ENCODE results near the gene VSTM4. TPM values are rescaled to one million over a fixed set of nuclear protein-coding genes. Genes with fewer than 3 reads are reported as not detected.

Gene VSTM4
- total and polyA plus RNA-seq, 2 donors (not counting 1 experiment from before 2014, with no cell fraction given): not detected

GRCh38 chr10:49152037-49152436, 36.7 kb upstream of the VSTM4 start:
- H4K20me1 ChIP-seq (ENCODE audit: control insufficient read depth, insufficient read depth, low read length, poor library complexity, severe bottlenecking): no peaks in the 10 kb centered on the region
- DNase-seq (no peak), ATAC-seq (ENCODE audit: low read depth) (no peak)
- peaks cover 23% of the 10 kb centered on the region for H3K27me3 Mint-ChIP-seq
- no peak overlapping the region for H3K4me3 Mint-ChIP-seq
- no peak overlapping the region for H3K27ac ChIP-seq (ENCODE audit: low read length in 2 of 2)
- ChIA-PET POLR2A (interaction anchor here (0.7 kb wide), 1 partner anchor 142 kb away, joined by 3 read pairs; no protein-coding TSS in a partner anchor), CTCF (interaction anchor here (0.7 to 1.0 kb wide), 2 partner anchors 12 to 125 kb away, joined by 3 read pairs; no protein-coding TSS in a partner anchor)
- H3K4me1 ChIP-seq (ENCODE audit: control insufficient read depth in 2 of 2, insufficient read depth in 2 of 2, low read length in 2 of 2): no peaks in the 10 kb centered on the region
- no peaks in the 10 kb centered on the region for H3K79me2 ChIP-seq (ENCODE audit: control insufficient read depth, insufficient read depth, low read length)
- H3K9me3 Mint-ChIP-seq (ENCODE audit: insufficient read depth): peaks cover 5% of the 10 kb centered on the region
- no peak overlapping the region for H2AFZ ChIP-seq (ENCODE audit: insufficient read depth, low read depth, low read length, poor library complexity, severe bottlenecking)
- no peak overlapping the region for H3K4me2 ChIP-seq (replicated peaks; ENCODE audit: low read depth, low read length, poor library complexity, severe bottlenecking)
- no peak overlapping the region for H3K27ac Mint-ChIP-seq
- peaks cover 0 to 9% (median 6%) of the 10 kb centered on the region in 3 donors for H3K9me3 ChIP-seq (ENCODE audit: control extremely low read depth in 1 of 3, control insufficient read depth in 2 of 3, insufficient read depth in 1 of 3, low read length in 2 of 3)
- WGBS (ENCODE audit: insufficient coverage): no CpG with 5 or more reads among the region's 4 CpGs
- intact Hi-C loops (cut with micrococcal nuclease): no loop called here
- H3K4me1 Mint-ChIP-seq: no peaks in the 10 kb centered on the region
- no peaks in the 10 kb centered on the region for H3K36me3 ChIP-seq (replicated peaks in 1 of 2; ENCODE audit: control extremely low read depth in 1 of 2, control insufficient read depth in 1 of 2, extremely low read depth in 1 of 2, insufficient read depth in 2 of 2, low read length in 1 of 2)
- no peak for TF ChIP-seq EZH2 (IDR thresholded peaks at IDR 0.05; ENCODE audit: borderline replicate concordance, insufficient read depth, low read depth, low read length, poor library complexity, severe bottlenecking)
- TF ChIP-seq CTCF (IDR thresholded peaks at IDR 0.05): no peak
- no peak overlapping the region for H3K4me3 ChIP-seq (ENCODE audit: control extremely low read depth in 1 of 5, extremely low read depth in 1 of 5, insufficient read depth in 1 of 5, low read depth in 2 of 5, low read length in 4 of 5)
- peaks cover 0 to 3% (median 0%) of the 10 kb centered on the region in 4 experiments for H3K27me3 ChIP-seq (replicated peaks in 1 of 4; ENCODE audit: control extremely low read depth in 1 of 4, control insufficient read depth in 3 of 4, insufficient read depth in 4 of 4, low read length in 3 of 4)
- no peak overlapping the region for H3K9ac ChIP-seq (ENCODE audit: low read length)

GRCh38 chr10:49151481-49151880, 36.2 kb upstream of the VSTM4 start:
- no peaks in the 10 kb centered on the region for H3K4me1 Mint-ChIP-seq
- peaks cover 0 to 10% (median 9%) of the 10 kb centered on the region in 3 donors for H3K9me3 ChIP-seq (ENCODE audit: control extremely low read depth in 1 of 3, control insufficient read depth in 2 of 3, insufficient read depth in 1 of 3, low read length in 2 of 3)
- no peaks in the 10 kb centered on the region for H3K36me3 ChIP-seq (replicated peaks in 1 of 2; ENCODE audit: control extremely low read depth in 1 of 2, control insufficient read depth in 1 of 2, extremely low read depth in 1 of 2, insufficient read depth in 2 of 2, low read length in 1 of 2)
- H3K27me3 ChIP-seq (replicated peaks in 1 of 4; ENCODE audit: control extremely low read depth in 1 of 4, control insufficient read depth in 3 of 4, insufficient read depth in 4 of 4, low read length in 3 of 4): peaks cover 0 to 3% (median 0%) of the 10 kb centered on the region in 4 experiments
- peaks cover 6% of the 10 kb centered on the region for H3K9me3 Mint-ChIP-seq (ENCODE audit: insufficient read depth)
- H3K4me3 Mint-ChIP-seq: no peak overlapping the region
- no peaks in the 10 kb centered on the region for H3K79me2 ChIP-seq (ENCODE audit: control insufficient read depth, insufficient read depth, low read length)
- H3K4me1 ChIP-seq (ENCODE audit: control insufficient read depth in 2 of 2, insufficient read depth in 2 of 2, low read length in 2 of 2): no peaks in the 10 kb centered on the region
- H3K9ac ChIP-seq (ENCODE audit: low read length): no peak overlapping the region
- no peak overlapping the region for H3K27ac ChIP-seq (ENCODE audit: low read length in 2 of 2)
- POLR2A ChIA-PET: no interaction called here
- H3K27ac Mint-ChIP-seq: no peak overlapping the region
- no peak overlapping the region for H3K4me2 ChIP-seq (replicated peaks; ENCODE audit: low read depth, low read length, poor library complexity, severe bottlenecking)
- DNase-seq (no peak), ATAC-seq (ENCODE audit: low read depth) (no peak)
- intact Hi-C loops (cut with micrococcal nuclease): no loop called here
- H3K27me3 Mint-ChIP-seq: peaks cover 23% of the 10 kb centered on the region
- WGBS (ENCODE audit: insufficient coverage): no CpG with 5 or more reads among the region's 1 CpG
- CTCF ChIA-PET: interaction anchor here (1.0 kb wide), 1 partner anchor 13 kb away, joined by 3 read pairs; no protein-coding TSS in a partner anchor
- no peak overlapping the region for H3K4me3 ChIP-seq (ENCODE audit: control extremely low read depth in 1 of 5, extremely low read depth in 1 of 5, insufficient read depth in 1 of 5, low read depth in 2 of 5, low read length in 4 of 5)
- no peak overlapping the region for H2AFZ ChIP-seq (ENCODE audit: insufficient read depth, low read depth, low read length, poor library complexity, severe bottlenecking)
- no peak for TF ChIP-seq CTCF (IDR thresholded peaks at IDR 0.05)
- no peak for TF ChIP-seq EZH2 (IDR thresholded peaks at IDR 0.05; ENCODE audit: borderline replicate concordance, insufficient read depth, low read depth, low read length, poor library complexity, severe bottlenecking)
- H4K20me1 ChIP-seq (ENCODE audit: control insufficient read depth, insufficient read depth, low read length, poor library complexity, severe bottlenecking): no peaks in the 10 kb centered on the region

Measured in B cell (primary cell).